WTC11 (cell line): ENCODE results near the gene INHBC. TPM values are rescaled to one million over a fixed set of nuclear protein-coding genes. Genes with fewer than 3 reads are reported as not detected.

Experiments
- ATAC-seq: fragments of 200-7000 bp; cut with Tn5 transposase; 2 replicates; pipeline ENCODE4 v1.10.0; 2021; ENCODE audit warnings: mild to moderate bottlenecking, moderate library complexity
- CTCF ChIA-PET: fragments of 300-600 bp; sonication (Branson Sonifier 250); formaldehyde crosslinking; loops from one replicate; lab custom pipeline; 2021; ENCODE audit warnings: antibody characterized with exemption; lab: Charles Lee
- POLR2A ChIA-PET: fragments of 350-600 bp; sonication (Branson Sonifier 250); formaldehyde crosslinking; loops from one replicate; lab custom pipeline; 2021; ENCODE audit warnings: antibody characterized with exemption; lab: Charles Lee
- DNase-seq: peaks from one replicate; pipeline ENCODE4 v3.0.0; 2021; ENCODE audit warnings: low spot score
- H3K27ac Mint-ChIP-seq: 2 replicates; pipeline ENCODE4 v1.8.0; 2021; ENCODE audit warnings: mixed read lengths
- H3K27me3 Mint-ChIP-seq: 2 replicates; pipeline ENCODE4 v1.8.0; 2021; ENCODE audit warnings: low read depth, mild to moderate bottlenecking, moderate library complexity, mixed read lengths
- H3K36me3 Mint-ChIP-seq: 2 replicates; pipeline ENCODE4 v1.8.0; 2021; ENCODE audit warnings: mixed read lengths
- H3K4me1 Mint-ChIP-seq: 2 replicates; pipeline ENCODE4 v1.8.0; 2022; ENCODE audit warnings: mixed read lengths
- H3K4me3 Mint-ChIP-seq: 2 replicates; pipeline ENCODE4 v1.8.0; 2021; ENCODE audit warnings: mild to moderate bottlenecking, moderate library complexity, mixed read lengths
- H3K9me3 Mint-ChIP-seq: 2 replicates; pipeline ENCODE4 v1.8.0; 2021; ENCODE audit warnings: mixed read lengths
- AR ChIP-seq: fragments of 250-450 bp; sonication (Bioruptor Pico); IDR thresholded peaks from 2 replicates; pipeline ENCODE4 v1.9.0; 2021; ENCODE audit warnings: mild to moderate bottlenecking
- ATF6 ChIP-seq: sonication (generic); formaldehyde crosslinking; IDR thresholded peaks from 2 replicates; pipeline ENCODE4 v1.8.1; 2023; ENCODE audit warnings: mild to moderate bottlenecking, missing genetic modification reagents
- CREB1 ChIP-seq: sonication (generic); formaldehyde crosslinking; IDR thresholded peaks from 2 replicates; pipeline ENCODE4 v1.8.0; 2023; ENCODE audit warnings: mild to moderate bottlenecking, missing genetic modification reagents
- ESRRA ChIP-seq: sonication (generic); formaldehyde crosslinking; IDR thresholded peaks from 2 replicates; pipeline ENCODE4 v1.8.1; 2022; ENCODE audit warnings: mild to moderate bottlenecking, missing genetic modification reagents, borderline replicate concordance
- NR3C1 ChIP-seq: sonication (generic); formaldehyde crosslinking; conservative IDR thresholded peaks from 2 replicates; pipeline ENCODE4 v1.8.1; 2023; ENCODE audit warnings: low read depth, mild to moderate bottlenecking, missing genetic modification reagents
- RELA ChIP-seq: sonication (generic); formaldehyde crosslinking; IDR thresholded peaks from 2 replicates; pipeline ENCODE4 v1.8.1; 2022; ENCODE audit warnings: missing genetic modification reagents, mild to moderate bottlenecking, borderline replicate concordance
- SMAD4 ChIP-seq: sonication (generic); formaldehyde crosslinking; IDR thresholded peaks from 2 replicates; pipeline ENCODE4 v1.8.0; 2022; ENCODE audit warnings: mild to moderate bottlenecking, missing genetic modification reagents
- TCF7 ChIP-seq: sonication (generic); formaldehyde crosslinking; IDR thresholded peaks from 2 replicates; pipeline ENCODE4 v1.8.0; 2022; ENCODE audit warnings: mild to moderate bottlenecking, low read depth, missing genetic modification reagents, moderate library complexity
- TEAD4 ChIP-seq: sonication (generic); formaldehyde crosslinking; IDR thresholded peaks from 2 replicates; pipeline ENCODE4 v1.8.0; 2022; ENCODE audit warnings: mild to moderate bottlenecking, missing genetic modification reagents
- ZNF138 ChIP-seq: sonication (generic); formaldehyde crosslinking; conservative IDR thresholded peaks from 2 replicates; pipeline ENCODE4 v1.8.1; 2022; ENCODE audit warnings: mild to moderate bottlenecking, moderate library complexity, missing genetic modification reagents
- ZNF317 ChIP-seq: sonication (generic); formaldehyde crosslinking; IDR thresholded peaks from 2 replicates; pipeline ENCODE4 v1.8.1; 2023; ENCODE audit warnings: low read depth, mild to moderate bottlenecking, moderate library complexity, missing genetic modification reagents, borderline replicate concordance
- ZSCAN18 ChIP-seq: fragments of 250-450 bp; sonication (Bioruptor Pico); IDR thresholded peaks from 2 replicates; pipeline ENCODE4 v2.1.2; 2022; ENCODE audit warnings: mild to moderate bottlenecking, moderate library complexity
- total RNA-seq: library from RNA; stranded (reverse); gene quantifications from 3 replicates; pipeline ENCODE4 v1.2.3, GENCODE V29; 2021
- TF ChIP-seq, protein P1 (sequence below): sonication (generic); formaldehyde crosslinking; IDR thresholded peaks from 2 replicates; pipeline ENCODE4 v1.8.1; 2023; ENCODE audit warnings: mild to moderate bottlenecking, missing genetic modification reagents, moderate library complexity
- TF ChIP-seq, protein P2 (sequence below): fragments of 250-450 bp; sonication (Bioruptor Pico); conservative IDR thresholded peaks from 2 replicates; pipeline ENCODE4 v1.9.0; 2021; ENCODE audit warnings: mild to moderate bottlenecking
- TF ChIP-seq, protein P3 (sequence below): sonication (generic); formaldehyde crosslinking; conservative IDR thresholded peaks from 2 replicates; pipeline ENCODE4 v1.8.1; 2023; ENCODE audit warnings: mild to moderate bottlenecking, low read depth, missing genetic modification reagents, moderate library complexity
- TF ChIP-seq, protein P4 (sequence below): fragments of 200-600 bp; IDR thresholded peaks from 2 replicates; pipeline ENCODE4 v1.8.0; 2022; ENCODE audit warnings: antibody characterized with exemption

The INHBC gene
- total RNA-seq, 1 experiment from 2014 or later = 0.20 TPM

- TF ChIP-seq, protein P1, sequence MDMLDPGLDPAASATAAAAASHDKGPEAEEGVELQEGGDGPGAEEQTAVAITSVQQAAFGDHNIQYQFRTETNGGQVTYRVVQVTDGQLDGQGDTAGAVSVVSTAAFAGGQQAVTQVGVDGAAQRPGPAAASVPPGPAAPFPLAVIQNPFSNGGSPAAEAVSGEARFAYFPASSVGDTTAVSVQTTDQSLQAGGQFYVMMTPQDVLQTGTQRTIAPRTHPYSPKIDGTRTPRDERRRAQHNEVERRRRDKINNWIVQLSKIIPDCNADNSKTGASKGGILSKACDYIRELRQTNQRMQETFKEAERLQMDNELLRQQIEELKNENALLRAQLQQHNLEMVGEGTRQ (CRISPR knock-in tag) = no peak
- TF ChIP-seq ESRRA = no peak
- TF ChIP-seq, all 79 proteins: peak for 0
These were observed 33.3 kb downstream of the INHBC start (continued) for GRCh38 chr12:57467915-57468314.

DNA sequence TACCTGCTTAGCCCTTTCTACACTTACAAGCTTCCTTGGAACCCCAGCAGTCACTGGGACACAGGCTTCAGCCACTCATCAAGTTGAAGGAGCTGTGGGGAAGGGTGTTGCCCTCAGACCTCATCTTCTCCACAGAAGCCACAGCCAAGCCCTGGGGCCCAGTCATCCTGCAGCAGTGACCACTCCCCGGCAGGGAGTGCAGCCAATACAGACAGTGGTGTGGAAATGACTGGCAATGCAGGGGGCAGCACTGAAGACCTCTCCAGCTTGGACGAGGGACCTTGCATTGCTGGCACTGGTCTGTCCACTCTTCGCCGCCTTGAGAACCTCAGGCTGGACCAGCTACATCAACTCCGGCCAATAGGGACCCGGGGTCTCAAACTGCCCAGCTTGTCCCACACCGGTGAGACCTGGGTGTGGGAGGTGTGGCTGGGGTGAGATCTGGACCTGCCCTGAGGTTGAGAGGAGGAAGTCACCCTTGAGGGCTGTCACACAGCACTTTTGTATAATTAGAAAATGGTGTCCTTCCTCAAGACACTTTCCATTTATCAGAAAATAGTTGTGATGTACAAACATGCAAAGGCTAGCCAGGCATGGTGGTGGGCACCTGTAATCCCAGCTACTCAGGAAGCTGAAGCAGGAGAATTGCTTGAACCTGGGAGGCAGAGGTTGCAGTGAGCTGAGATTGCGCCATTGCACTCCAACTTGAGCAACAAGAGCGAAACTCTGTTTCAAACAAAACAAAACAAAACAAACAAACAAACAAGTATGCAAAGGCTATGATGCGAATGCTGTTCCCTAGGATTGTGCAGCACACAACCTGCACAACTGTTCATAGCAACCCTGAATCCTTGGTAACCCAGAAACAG, 34.9 kb downstream of the INHBC start:
- POLR2A ChIA-PET = no interaction called here
- peaks cover 2% of the 10 kb centered on the region; the same call in 1 of the 2 replicates for H3K4me1 Mint-ChIP-seq
- CTCF ChIA-PET = interaction anchor here (1.2 kb wide), 1 partner anchor 11 kb away, joined by 5 read pairs; no protein-coding TSS in a partner anchor
- no peak overlapping the region for H3K4me3 Mint-ChIP-seq
- DNase-seq (no peak), ATAC-seq (no peak)
- no peaks in the 10 kb centered on the region for H3K9me3 Mint-ChIP-seq
- H3K27ac Mint-ChIP-seq = no peak overlapping the region
- peaks cover 39% of the 10 kb centered on the region for H3K27me3 Mint-ChIP-seq
- 0 out of 2 replicates have a peak, but pooled peaks cover 3% of the 10 kb centered on the region for H3K36me3 Mint-ChIP-seq
- TF ChIP-seq ZNF317 (CRISPR knock-in tag) (no peak), NR3C1 (CRISPR knock-in tag) (no peak), SMAD4 (CRISPR knock-in tag) (no peak), ZSCAN18 (CRISPR knock-in tag) (no peak), AR (CRISPR knock-in tag) (no peak), ATF6 (CRISPR knock-in tag) (no peak), ZNF138 (CRISPR knock-in tag) (no peak), RELA (CRISPR knock-in tag) (no peak), CREB1 (CRISPR knock-in tag) (no peak), TEAD4 (CRISPR knock-in tag) (no peak), TCF7 (no peak)
- TF ChIP-seq, protein P2, sequence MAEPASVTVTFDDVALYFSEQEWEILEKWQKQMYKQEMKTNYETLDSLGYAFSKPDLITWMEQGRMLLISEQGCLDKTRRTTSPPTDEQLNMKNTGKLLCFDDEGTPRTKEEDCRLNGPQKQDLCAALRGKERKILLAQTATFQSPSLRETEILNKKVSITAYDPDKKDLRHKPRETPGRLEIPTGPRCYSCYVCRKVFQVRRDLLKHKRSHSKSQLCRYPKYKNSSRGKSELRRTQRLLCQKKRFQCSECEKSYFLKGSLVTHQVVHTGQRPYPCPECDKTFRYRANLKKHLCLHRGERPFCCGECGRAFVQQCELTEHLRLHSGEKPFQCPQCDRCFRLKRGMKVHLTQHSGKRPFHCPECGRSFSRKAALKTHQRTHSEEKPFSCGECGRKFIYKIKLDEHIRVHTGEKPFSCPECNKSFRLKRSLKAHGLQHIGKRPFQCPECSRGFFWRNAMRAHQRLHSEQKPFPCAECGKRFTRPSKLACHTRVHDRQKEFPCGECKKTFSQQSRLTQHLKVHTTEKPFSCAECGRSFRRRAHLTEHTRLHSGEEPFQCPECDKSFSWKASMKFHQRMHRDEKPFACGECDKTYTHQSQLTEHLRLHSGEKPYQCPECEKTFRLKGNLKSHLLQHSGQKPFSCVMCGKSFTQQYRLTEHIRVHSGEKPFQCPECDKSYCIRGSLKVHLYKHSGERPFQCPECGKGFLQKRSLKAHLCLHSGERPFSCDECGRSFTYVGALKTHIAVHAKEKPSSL = no peak
- TF ChIP-seq, protein P3, sequence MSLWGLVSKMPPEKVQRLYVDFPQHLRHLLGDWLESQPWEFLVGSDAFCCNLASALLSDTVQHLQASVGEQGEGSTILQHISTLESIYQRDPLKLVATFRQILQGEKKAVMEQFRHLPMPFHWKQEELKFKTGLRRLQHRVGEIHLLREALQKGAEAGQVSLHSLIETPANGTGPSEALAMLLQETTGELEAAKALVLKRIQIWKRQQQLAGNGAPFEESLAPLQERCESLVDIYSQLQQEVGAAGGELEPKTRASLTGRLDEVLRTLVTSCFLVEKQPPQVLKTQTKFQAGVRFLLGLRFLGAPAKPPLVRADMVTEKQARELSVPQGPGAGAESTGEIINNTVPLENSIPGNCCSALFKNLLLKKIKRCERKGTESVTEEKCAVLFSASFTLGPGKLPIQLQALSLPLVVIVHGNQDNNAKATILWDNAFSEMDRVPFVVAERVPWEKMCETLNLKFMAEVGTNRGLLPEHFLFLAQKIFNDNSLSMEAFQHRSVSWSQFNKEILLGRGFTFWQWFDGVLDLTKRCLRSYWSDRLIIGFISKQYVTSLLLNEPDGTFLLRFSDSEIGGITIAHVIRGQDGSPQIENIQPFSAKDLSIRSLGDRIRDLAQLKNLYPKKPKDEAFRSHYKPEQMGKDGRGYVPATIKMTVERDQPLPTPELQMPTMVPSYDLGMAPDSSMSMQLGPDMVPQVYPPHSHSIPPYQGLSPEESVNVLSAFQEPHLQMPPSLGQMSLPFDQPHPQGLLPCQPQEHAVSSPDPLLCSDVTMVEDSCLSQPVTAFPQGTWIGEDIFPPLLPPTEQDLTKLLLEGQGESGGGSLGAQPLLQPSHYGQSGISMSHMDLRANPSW (CRISPR knock-in tag) = no peak
- TF ChIP-seq, protein P4, sequence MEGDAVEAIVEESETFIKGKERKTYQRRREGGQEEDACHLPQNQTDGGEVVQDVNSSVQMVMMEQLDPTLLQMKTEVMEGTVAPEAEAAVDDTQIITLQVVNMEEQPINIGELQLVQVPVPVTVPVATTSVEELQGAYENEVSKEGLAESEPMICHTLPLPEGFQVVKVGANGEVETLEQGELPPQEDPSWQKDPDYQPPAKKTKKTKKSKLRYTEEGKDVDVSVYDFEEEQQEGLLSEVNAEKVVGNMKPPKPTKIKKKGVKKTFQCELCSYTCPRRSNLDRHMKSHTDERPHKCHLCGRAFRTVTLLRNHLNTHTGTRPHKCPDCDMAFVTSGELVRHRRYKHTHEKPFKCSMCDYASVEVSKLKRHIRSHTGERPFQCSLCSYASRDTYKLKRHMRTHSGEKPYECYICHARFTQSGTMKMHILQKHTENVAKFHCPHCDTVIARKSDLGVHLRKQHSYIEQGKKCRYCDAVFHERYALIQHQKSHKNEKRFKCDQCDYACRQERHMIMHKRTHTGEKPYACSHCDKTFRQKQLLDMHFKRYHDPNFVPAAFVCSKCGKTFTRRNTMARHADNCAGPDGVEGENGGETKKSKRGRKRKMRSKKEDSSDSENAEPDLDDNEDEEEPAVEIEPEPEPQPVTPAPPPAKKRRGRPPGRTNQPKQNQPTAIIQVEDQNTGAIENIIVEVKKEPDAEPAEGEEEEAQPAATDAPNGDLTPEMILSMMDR = no peak
